Ovary (tissue), 9 donors: ENCODE data around the gene STYXL1. TPM values are rescaled to one million over a fixed set of nuclear protein-coding genes. Genes with fewer than 3 reads are reported as not detected.

ENCODE experiments used
- DNase-seq, 5 donors: peaks; one replicate each; pipeline ENCODE4 v3.0.0-alpha.2; 2019 to 2020
- H3K27ac ChIP-seq, 2 donors: fragments of 200-600 bp; one replicate each; pipeline versions ENCODE4 v1.5.1 to v1.8.0; 2019 to 2022
- H3K27me3 ChIP-seq: fragments of 200-600 bp; one replicate; pipeline ENCODE4 v1.8.0; 2022
- H3K36me3 ChIP-seq: fragments of 200-600 bp; sonication (generic); one replicate; pipeline ENCODE4 v1.5.1; 2019
- H3K4me1 ChIP-seq: one replicate; pipeline ENCODE4 v1.8.1; 2013; ENCODE audit warnings: mild to moderate bottlenecking, moderate library complexity; ENCODE audit not compliant: insufficient read depth
- H3K4me3 ChIP-seq: fragments of 200-600 bp; sonication (generic); one replicate; pipeline ENCODE4 v1.5.1; 2017
- H3K9me3 ChIP-seq, 2 donors: fragments of 200-600 bp in 1 of 2; sonication (generic) in 1 of 2; one replicate each; pipeline versions ENCODE4 v1.5.1 to v1.8.1; 2013 to 2019; ENCODE audit warnings: mild to moderate bottlenecking in 1 of 2, moderate library complexity in 1 of 2
- EP300 ChIP-seq: sonication (generic); formaldehyde crosslinking; IDR thresholded peaks from one replicate; pipeline ENCODE4 v1.6.1; 2017; ENCODE audit warnings: antibody characterized with exemption
- POLR2A ChIP-seq: fragments of 450-650 bp; IDR thresholded peaks from one replicate; pipeline ENCODE4 v1.6.1; 2017; ENCODE audit warnings: antibody characterized with exemption, mild to moderate bottlenecking, moderate library complexity
- WGBS, 3 donors: extraction: QIAGEN DNeasy Blood & Tissue Kit in 1 of 3; methylation state at CpG; one replicate each; pipeline versions ENCODE4 v1.1.5 to v1.1.7; 2013 to 2017; 5-methylcytosine and 5-hydroxymethylcytosine counted together
- intact Hi-C, 4 donors: fragments of 100-400 bp; cut with DNase I; formaldehyde crosslinking; loops; one replicate each; pipeline versions ENCODE4 v1.11.0 to v1.15.1; 2022 to 2023
- polyA plus RNA-seq, 2 donors: library from polyadenylated mRNA; stranded (reverse); fragments of 200-250 nt in 1 of 2; fragments of 350-450 nt in 1 of 2; fragmentation: Illumina TruSeq in 1 of 2; extraction: RNeasy Lipid Tissue Mini Kit (QIAGEN cat#74804) in 1 of 2; gene quantifications; one replicate each; pipeline ENCODE4 v1.2.3, GENCODE V29; 2013 to 2014
- total RNA-seq, 7 donors: library from RNA; depleted of rRNA in 2 of 7; stranded (reverse); fragments of >200 nt in 2 of 7; fragmentation: NEBNext Ultra II Directional in 3 of 7; extraction: Animal tissue kit (Norgen Biotek cat#: 25700) in 3 of 7; gene quantifications; one replicate each; pipeline versions ENCODE4 v1.1.0 to v1.2.4, GENCODE V29; 2016 to 2023
- TF ChIP-seq, protein P1 (sequence below), 3 donors: fragments of 450-650 bp in 2 of 3; fragments of 200-600 bp in 1 of 3; IDR thresholded peaks; one replicate each; pipeline versions ENCODE4 v1.5.1 to v1.8.0; 2016 to 2022; ENCODE audit warnings: antibody characterized with exemption in 3 of 3, mild to moderate bottlenecking in 1 of 3
- donor health status: DM: no; HTN: no; CAD: no; lungs with moderate emphysema.
- donor health status: DM: no; HTN: no; CAD: no.
- donor health status: Bipolar disorder and iron deficiency.
- donor health status: DM: yes; HTN: yes; CAD: no.
- donor health status: DM: no; HTN: no; CAD: no.
- donor health status: DM: yes; HTN: yes; CAD: no.

STYXL1 gene
- total and polyA plus RNA-seq, 9 donors: 15.7 to 39.9 (median 31.2) TPM

DNA sequence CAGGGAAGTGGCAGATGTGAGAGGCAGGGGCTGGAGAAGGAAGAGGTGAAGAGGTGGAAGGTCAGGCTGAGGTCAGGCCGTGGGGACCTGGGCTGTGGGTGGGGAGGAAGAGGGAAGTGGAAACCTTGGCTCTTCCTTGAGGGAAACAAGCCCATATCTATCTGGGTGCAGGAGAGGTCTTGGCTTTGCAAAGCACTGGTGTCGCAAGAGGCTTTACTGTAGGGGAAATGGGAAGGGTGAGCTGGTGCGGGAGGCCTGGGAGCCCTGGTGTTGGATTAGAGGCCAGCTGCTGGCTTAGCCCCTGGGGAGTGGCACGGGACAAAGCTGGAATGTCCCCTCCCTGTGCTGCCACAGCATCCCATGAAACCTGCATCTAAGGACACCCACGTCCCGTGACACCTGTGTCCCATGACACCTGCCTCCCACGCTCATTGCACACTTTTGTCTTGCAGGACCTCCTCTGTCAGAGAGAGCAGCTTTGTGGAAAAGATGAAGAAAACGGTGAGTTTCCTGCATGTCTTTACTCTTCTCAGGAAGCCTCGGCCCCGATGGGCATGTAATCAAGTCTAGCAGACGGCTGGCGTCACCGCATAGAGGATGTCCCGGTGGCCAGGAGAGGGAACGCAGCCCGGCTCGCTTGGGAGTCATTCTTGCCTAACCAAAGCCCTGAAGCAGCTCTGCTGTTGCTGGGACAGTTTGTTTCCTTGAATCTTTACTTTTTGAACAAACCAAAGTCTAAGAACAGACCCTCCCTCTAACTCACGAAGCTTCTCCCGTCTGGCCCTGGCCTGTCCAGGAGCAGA lies 75.6 kb downstream of the STYXL1 start:
- Histone ChIP-seq H3K9me3 (no peaks in the 10 kb centered on the region), H3K27ac (no peak overlapping the region), H3K4me1 (peaks cover 22% of the 10 kb centered on the region), H3K4me3 (no peak overlapping the region), H3K36me3 (no peaks in the 10 kb centered on the region), H3K27me3 (no peaks in the 10 kb centered on the region)
- 71 to 79% (median 79%) methylated on average over 19 of the region's 19 CpGs for WGBS, 3 donors
- DNase-seq: no peak
- intact Hi-C loops: no loop called here
- TF ChIP-seq, protein P1, sequence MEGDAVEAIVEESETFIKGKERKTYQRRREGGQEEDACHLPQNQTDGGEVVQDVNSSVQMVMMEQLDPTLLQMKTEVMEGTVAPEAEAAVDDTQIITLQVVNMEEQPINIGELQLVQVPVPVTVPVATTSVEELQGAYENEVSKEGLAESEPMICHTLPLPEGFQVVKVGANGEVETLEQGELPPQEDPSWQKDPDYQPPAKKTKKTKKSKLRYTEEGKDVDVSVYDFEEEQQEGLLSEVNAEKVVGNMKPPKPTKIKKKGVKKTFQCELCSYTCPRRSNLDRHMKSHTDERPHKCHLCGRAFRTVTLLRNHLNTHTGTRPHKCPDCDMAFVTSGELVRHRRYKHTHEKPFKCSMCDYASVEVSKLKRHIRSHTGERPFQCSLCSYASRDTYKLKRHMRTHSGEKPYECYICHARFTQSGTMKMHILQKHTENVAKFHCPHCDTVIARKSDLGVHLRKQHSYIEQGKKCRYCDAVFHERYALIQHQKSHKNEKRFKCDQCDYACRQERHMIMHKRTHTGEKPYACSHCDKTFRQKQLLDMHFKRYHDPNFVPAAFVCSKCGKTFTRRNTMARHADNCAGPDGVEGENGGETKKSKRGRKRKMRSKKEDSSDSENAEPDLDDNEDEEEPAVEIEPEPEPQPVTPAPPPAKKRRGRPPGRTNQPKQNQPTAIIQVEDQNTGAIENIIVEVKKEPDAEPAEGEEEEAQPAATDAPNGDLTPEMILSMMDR (IDR thresholded peaks at IDR 0.05): no peak
- TF ChIP-seq EP300 (no peak), POLR2A (no peak)

DNA sequence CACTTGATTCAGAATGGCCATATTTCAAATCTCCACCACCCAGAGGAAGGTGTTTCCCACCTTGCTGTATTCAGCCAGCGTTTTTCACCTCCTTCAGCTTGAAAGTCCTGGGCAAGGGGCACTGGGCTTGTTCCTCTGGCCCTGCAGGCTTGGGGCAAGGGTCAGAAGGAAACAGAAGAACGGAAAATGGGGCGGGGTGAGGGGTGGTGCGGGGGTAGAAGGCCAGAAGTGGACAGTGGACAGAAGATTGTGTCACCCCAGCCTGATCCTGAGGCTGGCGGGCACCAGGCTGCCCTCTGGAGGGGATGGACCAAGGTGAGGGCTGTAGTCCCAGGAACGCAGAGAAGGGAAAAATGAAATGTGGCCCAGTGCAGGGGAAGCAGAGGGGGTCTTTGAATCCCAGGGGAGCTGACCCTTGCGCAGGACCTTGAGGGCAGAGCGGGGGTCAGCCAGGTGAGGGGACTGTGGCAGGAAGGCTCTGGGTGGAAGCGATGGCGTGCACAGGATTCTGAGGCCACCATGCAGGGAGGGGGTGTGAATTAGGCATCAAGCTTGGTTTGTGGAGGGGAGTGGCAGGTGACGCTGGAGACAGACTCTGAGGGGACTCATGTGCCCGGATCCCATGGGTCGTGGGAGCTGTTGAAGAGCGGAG lies 76.4 kb downstream of the STYXL1 start:
- Histone ChIP-seq H3K4me3 (no peak overlapping the region), H3K9me3 (no peaks in the 10 kb centered on the region), H3K27ac (no peak overlapping the region), H3K36me3 (no peaks in the 10 kb centered on the region), H3K27me3 (no peaks in the 10 kb centered on the region), H3K4me1 (peaks cover 28% of the 10 kb centered on the region)
- no peak for DNase-seq
- TF ChIP-seq EP300 (no peak), POLR2A (no peak)
- TF ChIP-seq, protein P1 (IDR thresholded peaks at IDR 0.05): no peak
- intact Hi-C loops: no loop called here
- WGBS, 3 donors: 88 to 91% (median 88%) methylated on average over 14 of the region's 14 CpGs

DNA sequence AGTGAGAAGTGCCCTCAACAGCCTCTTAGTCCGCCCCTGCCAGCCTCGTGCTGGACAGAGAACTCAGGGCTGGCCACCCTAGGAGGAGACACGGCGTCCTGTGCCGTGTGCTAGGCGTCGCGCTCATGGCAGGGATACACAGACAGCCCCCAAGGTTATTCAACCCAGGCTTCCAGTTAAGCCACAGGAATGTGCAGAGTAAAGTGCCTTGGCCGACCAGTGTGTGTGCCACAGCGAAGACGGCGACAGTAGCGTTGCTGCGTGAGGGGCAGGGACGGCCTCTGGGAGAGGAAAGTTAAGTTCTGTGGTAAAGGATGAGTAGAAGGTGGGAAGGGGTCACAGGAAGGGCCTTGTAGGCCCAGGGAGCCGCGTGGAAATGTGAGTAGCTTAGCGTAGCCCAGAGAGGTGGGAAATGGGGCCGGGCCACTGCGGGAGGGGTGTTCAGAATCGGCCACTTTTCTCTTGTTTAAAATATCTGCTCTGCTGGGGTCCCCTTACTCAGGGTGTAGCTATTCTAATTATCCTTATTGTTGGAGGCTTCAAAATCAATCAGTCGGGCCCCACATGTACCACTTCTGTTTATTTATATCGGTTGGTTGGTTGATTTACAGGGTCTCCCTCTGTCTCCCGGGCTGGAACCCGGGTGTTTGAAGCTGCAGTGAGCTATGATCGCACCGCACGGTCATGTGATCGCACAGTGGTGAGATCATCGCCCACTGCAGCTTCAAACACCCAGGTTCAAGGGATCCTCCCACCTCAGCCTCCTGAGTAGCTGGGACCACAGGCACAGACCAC lies 77.9 kb downstream of the STYXL1 start:
- no peak for DNase-seq
- WGBS, 3 donors: 89 to 90% (median 89%) methylated on average over 30 of the region's 30 CpGs
- no peak overlapping the region for H3K4me3 ChIP-seq
- H3K4me1 ChIP-seq: peaks cover 42% of the 10 kb centered on the region
- intact Hi-C loops: no loop called here
- no peaks in the 10 kb centered on the region for H3K27me3 ChIP-seq
- no peak for TF ChIP-seq POLR2A
- no peaks in the 10 kb centered on the region for H3K9me3 ChIP-seq
- H3K36me3 ChIP-seq: no peaks in the 10 kb centered on the region
- H3K27ac ChIP-seq: peak overlapping the region in 1 of 2 donors; percentile 40

DNA sequence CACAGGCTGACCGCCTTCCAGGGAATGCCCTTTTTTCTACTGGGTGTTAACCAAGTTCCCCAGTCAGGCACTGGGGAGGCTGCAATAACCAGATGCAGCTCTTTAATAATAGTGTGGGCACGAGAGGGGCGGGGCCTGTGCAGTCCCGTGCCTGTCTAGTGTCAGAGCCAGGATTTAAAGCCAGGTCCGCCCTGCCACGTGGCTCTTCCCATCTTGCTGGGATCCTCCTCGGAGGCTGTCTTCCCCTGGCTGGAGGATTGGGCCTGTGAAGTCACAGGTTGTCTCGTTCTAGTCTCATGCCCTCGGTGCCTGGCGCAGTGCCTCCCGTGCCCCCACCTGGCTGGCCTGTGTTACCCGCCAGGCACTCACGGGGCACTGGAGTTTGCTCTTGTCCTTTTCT lies 78.6 kb downstream of the STYXL1 start:
- no peaks in the 10 kb centered on the region for H3K27me3 ChIP-seq
- H3K36me3 ChIP-seq: no peaks in the 10 kb centered on the region
- TF ChIP-seq EP300: no peak
- TF ChIP-seq, protein P1 (IDR thresholded peaks at IDR 0.05): no peak
- TF ChIP-seq POLR2A: no peak
- peak in 4 of 5 donors; percentile 43 to 57 (median 52) for DNase-seq
- no peaks in the 10 kb centered on the region for H3K9me3 ChIP-seq
- peak overlapping the region in 1 of 2 donors; percentile 40 for H3K27ac ChIP-seq
- no peak overlapping the region for H3K4me3 ChIP-seq
- peaks cover 42% of the 10 kb centered on the region for H3K4me1 ChIP-seq
- intact Hi-C loops: no loop called here
- WGBS, 3 donors: 57 to 66% (median 61%) methylated on average over 13 of the region's 13 CpGs
